ENCODE measurements around the gene ANKRA2.

Gene ANKRA2

GRCh38 chr5:73545403-73545779 lies 20.0 kb downstream of the ANKRA2 start:
- Histone ChIP-seq H3K27me3 (ENCODE audit: control insufficient read depth, insufficient read depth, low read length) (no peaks in the 10 kb centered on the region), H3K4me3 (ENCODE audit: low read depth, low read length) (no peak overlapping the region), H3K27ac (ENCODE audit: low read depth, low read length) (no peak overlapping the region)

GRCh38 chr5:73544429-73545402 lies 20.7 kb downstream of the ANKRA2 start:
- Histone ChIP-seq H3K36me3 (ENCODE audit: control insufficient read depth, insufficient read depth, low read length) (no peaks in the 10 kb centered on the region), H3K9me3 (ENCODE audit: control insufficient read depth, insufficient read depth, low read depth, low read length) (no peaks in the 10 kb centered on the region), H3K4me3 (ENCODE audit: low read depth, low read length) (no peak overlapping the region), H3K27ac (ENCODE audit: low read depth, low read length) (no peak overlapping the region), H3K27me3 (ENCODE audit: control insufficient read depth, insufficient read depth, low read length) (no peaks in the 10 kb centered on the region), H3K9ac (ENCODE audit: low read length) (no peak overlapping the region), H3K4me1 (ENCODE audit: control insufficient read depth, insufficient read depth, low read length) (peaks cover 13% of the 10 kb centered on the region)

More at GRCh38 chr5:73545403-73545779, 20.0 kb downstream of the ANKRA2 start:
- peaks cover 13% of the 10 kb centered on the region for H3K4me1 ChIP-seq (ENCODE audit: control insufficient read depth, insufficient read depth, low read length)
- no peaks in the 10 kb centered on the region for H3K36me3 ChIP-seq (ENCODE audit: control insufficient read depth, insufficient read depth, low read length)
- H3K9me3 ChIP-seq (ENCODE audit: control insufficient read depth, insufficient read depth, low read depth, low read length): no peaks in the 10 kb centered on the region
- no peak overlapping the region for H3K9ac ChIP-seq (ENCODE audit: low read length)

GRCh38 chr5:73542020-73542419 lies 23.4 kb downstream of the ANKRA2 start:
- H3K9me3 ChIP-seq (ENCODE audit: control insufficient read depth, insufficient read depth, low read depth, low read length): no peaks in the 10 kb centered on the region
- no peak overlapping the region for H3K27ac ChIP-seq (ENCODE audit: low read depth, low read length)
- no peaks in the 10 kb centered on the region for H3K27me3 ChIP-seq (ENCODE audit: control insufficient read depth, insufficient read depth, low read length)
- no peak overlapping the region for H3K4me3 ChIP-seq (ENCODE audit: low read depth, low read length)
- H3K9ac ChIP-seq (ENCODE audit: low read length): no peak overlapping the region
- H3K4me1 ChIP-seq (ENCODE audit: control insufficient read depth, insufficient read depth, low read length): peaks cover 13% of the 10 kb centered on the region
- no peaks in the 10 kb centered on the region for H3K36me3 ChIP-seq (ENCODE audit: control insufficient read depth, insufficient read depth, low read length)

GRCh38 chr5:73540192-73540591 lies 25.2 kb downstream of the ANKRA2 start:
- H3K9me3 ChIP-seq (ENCODE audit: control insufficient read depth, insufficient read depth, low read depth, low read length): peaks cover 6% of the 10 kb centered on the region
- no peaks in the 10 kb centered on the region for H3K27me3 ChIP-seq (ENCODE audit: control insufficient read depth, insufficient read depth, low read length)
- no peak overlapping the region for H3K9ac ChIP-seq (ENCODE audit: low read length)
- H3K4me1 ChIP-seq (ENCODE audit: control insufficient read depth, insufficient read depth, low read length): peaks cover 13% of the 10 kb centered on the region
- no peak overlapping the region for H3K4me3 ChIP-seq (ENCODE audit: low read depth, low read length)
- no peak overlapping the region for H3K27ac ChIP-seq (ENCODE audit: low read depth, low read length)
- H3K36me3 ChIP-seq (ENCODE audit: control insufficient read depth, insufficient read depth, low read length): no peaks in the 10 kb centered on the region

- no peak overlapping the region for H3K9ac ChIP-seq (ENCODE audit: low read length)
- peaks cover 11% of the 10 kb centered on the region for H3K9me3 ChIP-seq (ENCODE audit: control insufficient read depth, insufficient read depth, low read depth, low read length)
- H3K27ac ChIP-seq (ENCODE audit: low read depth, low read length): no peak overlapping the region
- no peaks in the 10 kb centered on the region for H3K36me3 ChIP-seq (ENCODE audit: control insufficient read depth, insufficient read depth, low read length)
- no peak overlapping the region for H3K4me3 ChIP-seq (ENCODE audit: low read depth, low read length)
- H3K27me3 ChIP-seq (ENCODE audit: control insufficient read depth, insufficient read depth, low read length): no peaks in the 10 kb centered on the region
- peaks cover 13% of the 10 kb centered on the region for H3K4me1 ChIP-seq (ENCODE audit: control insufficient read depth, insufficient read depth, low read length)
These were observed 25.7 kb downstream of the ANKRA2 start for GRCh38 chr5:73539730-73540129.

GRCh38 chr5:73534971-73535370 lies 30.5 kb downstream of the ANKRA2 start:
- Histone ChIP-seq H3K36me3 (ENCODE audit: control insufficient read depth, insufficient read depth, low read length) (no peaks in the 10 kb centered on the region), H3K27ac (ENCODE audit: low read depth, low read length) (no peak overlapping the region), H3K27me3 (ENCODE audit: control insufficient read depth, insufficient read depth, low read length) (no peaks in the 10 kb centered on the region), H3K9me3 (ENCODE audit: control insufficient read depth, insufficient read depth, low read depth, low read length) (peaks cover 32% of the 10 kb centered on the region), H3K9ac (ENCODE audit: low read length) (no peak overlapping the region), H3K4me3 (ENCODE audit: low read depth, low read length) (no peak overlapping the region), H3K4me1 (ENCODE audit: control insufficient read depth, insufficient read depth, low read length) (no peaks in the 10 kb centered on the region)

- Histone ChIP-seq H3K36me3 (ENCODE audit: control insufficient read depth, insufficient read depth, low read length) (no peaks in the 10 kb centered on the region), H3K27ac (ENCODE audit: low read depth, low read length) (no peak overlapping the region), H3K4me1 (ENCODE audit: control insufficient read depth, insufficient read depth, low read length) (peaks cover 5% of the 10 kb centered on the region; the same call in 1 of the 2 replicates), H3K9me3 (ENCODE audit: control insufficient read depth, insufficient read depth, low read depth, low read length) (peaks cover 32% of the 10 kb centered on the region), H3K9ac (ENCODE audit: low read length) (no peak overlapping the region), H3K27me3 (ENCODE audit: control insufficient read depth, insufficient read depth, low read length) (no peaks in the 10 kb centered on the region), H3K4me3 (ENCODE audit: low read depth, low read length) (no peak overlapping the region)
These were observed 31.3 kb downstream of the ANKRA2 start for GRCh38 chr5:73534011-73534644.

- no peak overlapping the region for H3K9ac ChIP-seq (ENCODE audit: low read length)
- H3K4me3 ChIP-seq (ENCODE audit: low read depth, low read length): no peak overlapping the region
- H3K9me3 ChIP-seq (ENCODE audit: control insufficient read depth, insufficient read depth, low read depth, low read length): peaks cover 32% of the 10 kb centered on the region
- H3K27ac ChIP-seq (ENCODE audit: low read depth, low read length): no peak overlapping the region
- no peaks in the 10 kb centered on the region for H3K27me3 ChIP-seq (ENCODE audit: control insufficient read depth, insufficient read depth, low read length)
- H3K36me3 ChIP-seq (ENCODE audit: control insufficient read depth, insufficient read depth, low read length): no peaks in the 10 kb centered on the region
- peaks cover 16% of the 10 kb centered on the region; the same call in 1 of the 2 replicates for H3K4me1 ChIP-seq (ENCODE audit: control insufficient read depth, insufficient read depth, low read length)
These were observed 33.2 kb downstream of the ANKRA2 start for GRCh38 chr5:73532195-73532594.

GRCh38 chr5:73531356-73531755 lies 34.1 kb downstream of the ANKRA2 start:
- no peak overlapping the region for H3K4me3 ChIP-seq (ENCODE audit: low read depth, low read length)
- H3K27ac ChIP-seq (ENCODE audit: low read depth, low read length): no peak overlapping the region
- H3K9me3 ChIP-seq (ENCODE audit: control insufficient read depth, insufficient read depth, low read depth, low read length): peaks cover 32% of the 10 kb centered on the region
- peaks cover 16% of the 10 kb centered on the region; the same call in 1 of the 2 replicates for H3K4me1 ChIP-seq (ENCODE audit: control insufficient read depth, insufficient read depth, low read length)
- no peak overlapping the region for H3K9ac ChIP-seq (ENCODE audit: low read length)
- H3K27me3 ChIP-seq (ENCODE audit: control insufficient read depth, insufficient read depth, low read length): no peaks in the 10 kb centered on the region
- no peaks in the 10 kb centered on the region for H3K36me3 ChIP-seq (ENCODE audit: control insufficient read depth, insufficient read depth, low read length)

GRCh38 chr5:73529081-73529480 lies 36.4 kb downstream of the ANKRA2 start:
- H3K27me3 ChIP-seq (ENCODE audit: control insufficient read depth, insufficient read depth, low read length): no peaks in the 10 kb centered on the region
- peaks cover 16% of the 10 kb centered on the region; the same call in 1 of the 2 replicates for H3K4me1 ChIP-seq (ENCODE audit: control insufficient read depth, insufficient read depth, low read length)
- peaks cover 15% of the 10 kb centered on the region for H3K9me3 ChIP-seq (ENCODE audit: control insufficient read depth, insufficient read depth, low read depth, low read length)
- H3K4me3 ChIP-seq (ENCODE audit: low read depth, low read length): no peak overlapping the region
- no peaks in the 10 kb centered on the region for H3K36me3 ChIP-seq (ENCODE audit: control insufficient read depth, insufficient read depth, low read length)
- H3K27ac ChIP-seq (ENCODE audit: low read depth, low read length): no peak overlapping the region
- H3K9ac ChIP-seq (ENCODE audit: low read length): no peak overlapping the region

- peaks cover 16% of the 10 kb centered on the region; the same call in 1 of the 2 replicates for H3K4me1 ChIP-seq (ENCODE audit: control insufficient read depth, insufficient read depth, low read length)
- no peak overlapping the region for H3K4me3 ChIP-seq (ENCODE audit: low read depth, low read length)
- no peaks in the 10 kb centered on the region for H3K36me3 ChIP-seq (ENCODE audit: control insufficient read depth, insufficient read depth, low read length)
- no peaks in the 10 kb centered on the region for H3K27me3 ChIP-seq (ENCODE audit: control insufficient read depth, insufficient read depth, low read length)
- H3K9me3 ChIP-seq (ENCODE audit: control insufficient read depth, insufficient read depth, low read depth, low read length): peaks cover 13% of the 10 kb centered on the region
- no peak overlapping the region for H3K9ac ChIP-seq (ENCODE audit: low read length)
- no peak overlapping the region for H3K27ac ChIP-seq (ENCODE audit: low read depth, low read length)
These were observed 37.2 kb downstream of the ANKRA2 start for GRCh38 chr5:73528248-73528647.
